NCI-H1694 treated with DMSO at 0.1 percent for 48 hours (cell line): ENCODE measurements around the gene OR5K4.
"Not testable (repeated sequence)": the region's sequence is repeated elsewhere in the genome, so short reads cannot be mapped to it uniquely, and the experiment has no call there.

Experiments
- DNase-seq: peaks from one replicate; lab custom pipeline; 2025; lab: John Stamatoyannopoulos, UW

Gene OR5K4

DNA sequence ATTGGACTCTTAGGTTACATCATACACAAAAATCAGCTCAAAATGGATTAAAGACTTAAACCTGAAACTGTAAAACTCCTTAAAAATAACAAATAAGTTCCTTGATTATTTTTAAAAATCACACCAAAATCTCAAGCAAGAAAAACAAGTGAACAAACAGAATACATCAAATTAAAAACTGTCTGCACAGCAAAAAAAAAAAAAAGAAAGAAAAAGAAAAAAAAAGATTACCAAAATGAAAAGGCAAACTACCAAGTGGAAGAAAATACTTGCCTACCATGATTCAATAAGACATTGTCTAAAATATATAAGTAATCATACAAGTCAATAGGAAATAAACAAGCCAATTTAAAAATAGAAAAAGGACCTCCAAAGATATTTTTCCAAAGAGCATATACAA lies 17.5 kb downstream of the OR5K4 start:
- DNase-seq = no peak

DNA sequence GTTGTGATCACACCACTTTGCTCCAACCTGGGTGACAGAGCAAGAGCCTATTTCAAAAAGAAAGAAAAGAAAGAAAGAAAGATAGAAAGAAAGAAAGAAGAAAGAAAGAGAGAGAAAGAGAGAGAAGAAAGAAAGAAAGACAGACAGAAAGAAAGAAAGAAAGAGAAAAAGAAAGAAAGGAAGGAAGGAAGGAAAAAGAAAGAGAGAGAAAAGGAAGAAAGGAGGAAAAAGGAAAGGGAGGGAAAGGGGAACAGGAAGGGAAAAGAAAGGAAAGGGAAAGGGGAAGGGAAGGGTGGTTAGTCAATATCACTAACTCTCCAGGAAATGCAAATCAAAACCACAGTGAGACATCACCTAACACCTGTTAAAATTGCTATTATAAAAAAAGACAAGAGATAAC lies 18.2 kb downstream of the OR5K4 start:
- DNase-seq = no peak

DNA sequence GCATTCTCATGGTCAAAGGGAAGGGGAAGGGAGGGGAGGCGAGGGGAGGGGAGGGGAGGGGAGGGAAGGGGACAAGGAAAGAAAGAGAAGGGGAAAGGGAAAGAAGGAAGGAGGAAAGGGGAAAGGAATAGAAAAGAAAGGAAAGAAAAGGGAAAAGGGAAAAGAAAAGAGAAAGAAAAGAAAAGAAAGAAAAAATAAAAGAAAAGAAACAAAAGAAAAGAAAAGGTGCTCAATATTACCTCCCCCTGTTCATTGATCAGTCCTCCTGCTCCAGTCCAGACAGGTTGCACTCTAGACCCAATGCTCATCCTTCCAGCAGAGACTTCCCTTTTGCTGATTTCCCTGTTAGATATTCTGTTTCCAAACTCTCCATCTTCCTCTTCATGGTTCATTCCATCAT lies 18.8 kb downstream of the OR5K4 start:
- no peak for DNase-seq

GRCh38 chr3:98376631-98377030 lies 23.0 kb downstream of the OR5K4 start:
- DNase-seq = no peak

GRCh38 chr3:98388147-98388546 lies 34.5 kb downstream of the OR5K4 start:
- no peak for DNase-seq

GRCh38 chr3:98390366-98390765 lies 36.7 kb downstream of the OR5K4 start, which contains the start of gene OR5K3:
TSS of gene OR5K3 (plus strand) at chr3:98390666. CDS start at chr3:98390666, 0 bp downstream.
- DNase-seq = no peak

GRCh38 chr3:98395101-98395500 lies 41.4 kb downstream of the OR5K4 start:
- DNase-seq = no peak

GRCh38 chr3:98396482-98396881 lies 42.8 kb downstream of the OR5K4 start:
- DNase-seq = not testable (repeated sequence)

DNA sequence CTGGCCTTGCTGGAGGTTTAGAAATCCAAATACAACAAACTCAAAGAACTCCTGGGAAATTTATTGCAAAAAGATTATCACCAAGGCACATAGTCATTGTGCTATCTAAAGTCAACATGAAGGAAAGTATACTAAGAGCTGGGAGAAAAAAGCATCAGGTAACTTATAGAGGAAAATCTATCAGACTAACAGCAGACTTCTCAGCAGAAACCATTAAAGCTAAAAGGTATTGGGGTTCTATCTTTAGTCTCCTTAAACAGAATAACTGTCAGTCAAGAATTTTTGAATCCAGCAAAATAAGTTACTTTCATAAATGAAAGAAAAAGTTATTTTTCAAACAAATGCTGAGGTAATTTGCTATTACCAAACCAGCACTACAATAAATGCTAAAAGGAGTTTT lies 44.9 kb downstream of the OR5K4 start:
- DNase-seq = no peak

- DNase-seq = no peak
Observed at GRCh38 chr3:98402507-98402906, 48.9 kb downstream of the OR5K4 start.

GRCh38 chr3:98404010-98404409 lies 50.4 kb downstream of the OR5K4 start:
- no peak for DNase-seq
